Measurements from ENCODE around the gene CLPTM1.
"Not testable (repeated sequence)": the region's sequence is repeated elsewhere in the genome, so short reads cannot be mapped to it uniquely, and the experiment has no call there.

CLPTM1 gene

GRCh38 chr19:44954649-44955504 lies at the start of gene CLPTM1:
TSS of gene CLPTM1 (plus strand) at chr19:44955380. CDS start at chr19:44955396, 16 bp downstream.
- no peak for TF ChIP-seq CTCF (conservative IDR thresholded peaks at IDR 0.05; ENCODE audit: low read depth, low read length)
- DNase-seq (ENCODE audit: low read depth) = peak; percentile 98
- peak within 1 kb of the TSS; percentile 96 for H3K4me3 ChIP-seq (ENCODE audit: low read depth, low read length)

GRCh38 chr19:44905437-44906160 lies 49.6 kb upstream of the CLPTM1 start, which contains the start of gene APOE:
TSS of gene APOE (plus strand) at chr19:44905796. CDS start at chr19:44906625, 829 bp downstream.
- peak within 1 kb of the TSS; percentile 66 for H3K4me3 ChIP-seq (ENCODE audit: low read depth, low read length)
- peak; percentile 45 for DNase-seq (ENCODE audit: low read depth)
- TF ChIP-seq CTCF (conservative IDR thresholded peaks at IDR 0.05; ENCODE audit: low read depth, low read length) = no peak

GRCh38 chr19:44907613-44908012 lies 47.6 kb upstream of the CLPTM1 start:
- no peak overlapping the region for H3K4me3 ChIP-seq (ENCODE audit: low read depth, low read length)
- TF ChIP-seq CTCF (conservative IDR thresholded peaks at IDR 0.05; ENCODE audit: low read depth, low read length) = no peak

GRCh38 chr19:44908074-44908835 lies 46.9 kb upstream of the CLPTM1 start:
- no peak for DNase-seq (ENCODE audit: low read depth)
- TF ChIP-seq CTCF (conservative IDR thresholded peaks at IDR 0.05; ENCODE audit: low read depth, low read length) = no peak
- H3K4me3 ChIP-seq (ENCODE audit: low read depth, low read length) = no peak overlapping the region

More at GRCh38 chr19:44907613-44908012, 47.6 kb upstream of the CLPTM1 start:
- no peak for DNase-seq (ENCODE audit: low read depth)

GRCh38 chr19:44908836-44909261 lies 46.3 kb upstream of the CLPTM1 start:
- no peak for TF ChIP-seq CTCF (conservative IDR thresholded peaks at IDR 0.05; ENCODE audit: low read depth, low read length)
- no peak for DNase-seq (ENCODE audit: low read depth)
- H3K4me3 ChIP-seq (ENCODE audit: low read depth, low read length) = no peak overlapping the region

GRCh38 chr19:44909775-44910174 lies 45.4 kb upstream of the CLPTM1 start:
- H3K4me3 ChIP-seq (ENCODE audit: low read depth, low read length) = no peak overlapping the region
- TF ChIP-seq CTCF (conservative IDR thresholded peaks at IDR 0.05; ENCODE audit: low read depth, low read length) = no peak
- no peak for DNase-seq (ENCODE audit: low read depth)

- H3K4me3 ChIP-seq (ENCODE audit: low read depth, low read length); DNase-seq (ENCODE audit: low read depth): not testable (repeated sequence)
These were observed 43.3 kb upstream of the CLPTM1 start for GRCh38 chr19:44911896-44912295.

Data from choroid plexus epithelial cell (primary cell).